H1 (cell line): Measurements from ENCODE around the gene BPIFB4. TPM values are rescaled to one million over a fixed set of nuclear protein-coding genes. Genes with fewer than 3 reads are reported as not detected.

ENCODE experiments used
- CTCF ChIA-PET: fragments of 300-600 bp; sonication (Branson Sonifier 250); formaldehyde crosslinking; loops from one replicate; lab custom pipeline; 2021; ENCODE audit not compliant: partially characterized antibody; lab: Charles Lee
- POLR2A ChIA-PET: fragments of 300-600 bp; sonication (Branson Sonifier 250); formaldehyde crosslinking; loops from one replicate; lab custom pipeline; 2021; ENCODE audit warnings: inconsistent platforms; ENCODE audit not compliant: partially characterized antibody; lab: Charles Lee
- DNase-seq, 2 experiments: peaks; one replicate each; pipeline versions ENCODE4 v3.0.0 to v3.0.0-alpha.2; 2010 to 2022; ENCODE audit warnings: low spot score in 2 of 2, low read depth in 1 of 2, mixed read lengths in 1 of 2
- FAIRE-seq: peaks from 2 replicates; lab custom pipeline; 2011; peaks lifted over from hg19 to GRCh38; lab: Jason Lieb, UNC
- H2AFZ ChIP-seq: 2 replicates; pipeline ENCODE4 v1.8.1; 2012; ENCODE audit warnings: low read length, inconsistent platforms
- H2AK5ac ChIP-seq: 2 replicates; pipeline ENCODE4 v1.6.1; 2013; ENCODE audit warnings: low read depth, low read length
- H2BK120ac ChIP-seq: replicated peaks from 2 replicates; pipeline ENCODE3; 2013; ENCODE audit warnings: low read depth, low read length, inconsistent platforms
- H2BK12ac ChIP-seq: 2 replicates; pipeline ENCODE4 v1.6.1; 2013; ENCODE audit warnings: low read depth, low read length
- H2BK15ac ChIP-seq: 2 replicates; pipeline ENCODE4 v1.6.1; 2013; ENCODE audit warnings: low read length
- H2BK20ac ChIP-seq: 2 replicates; pipeline ENCODE4 v1.6.1; 2013; ENCODE audit warnings: low read length
- H2BK5ac ChIP-seq: 2 replicates; pipeline ENCODE4 v1.6.1; 2013; ENCODE audit warnings: low read depth, low read length
- H3K14ac ChIP-seq: 2 replicates; pipeline ENCODE4 v1.6.1; 2013; ENCODE audit warnings: inconsistent platforms; ENCODE audit not compliant: insufficient read length
- H3K18ac ChIP-seq: 2 replicates; pipeline ENCODE4 v1.6.1; 2013; ENCODE audit warnings: low read length; ENCODE audit errors: extremely low read depth
- H3K23ac ChIP-seq: 2 replicates; pipeline ENCODE4 v1.6.1; 2013; ENCODE audit warnings: inconsistent platforms; ENCODE audit not compliant: insufficient read length
- H3K23me2 ChIP-seq: 2 replicates; pipeline ENCODE4 v1.6.1; 2013; ENCODE audit warnings: low read depth, low read length
- H3K27ac ChIP-seq: 2 replicates; pipeline ENCODE4 v1.6.1; 2011; ENCODE audit warnings: low read depth, low read length, inconsistent platforms
- H3K27me3 ChIP-seq, 4 experiments: replicated peaks in 1 of 4; 1 replicate in 1 of 4; 2 replicates in 3 of 4; pipeline versions ENCODE4 v1.6.1 to v1.8.1; 2011 to 2013; ENCODE audit warnings: low read length in 3 of 4, mild to moderate bottlenecking in 3 of 4, inconsistent platforms in 2 of 4, mixed read lengths in 2 of 4, moderate library complexity in 1 of 4; ENCODE audit not compliant: control insufficient read depth in 3 of 4, insufficient read depth in 3 of 4; ENCODE audit errors: extremely low read depth in 1 of 4
- H3K36me3 ChIP-seq, 4 experiments: 2 replicates each; pipeline versions ENCODE4 v1.6.1 to v1.8.1; 2011 to 2013; ENCODE audit warnings: mild to moderate bottlenecking in 4 of 4, low read length in 3 of 4, moderate library complexity in 2 of 4, control low read depth in 1 of 4, inconsistent platforms in 1 of 4; ENCODE audit not compliant: insufficient read depth in 4 of 4, control insufficient read depth in 2 of 4
- H3K4ac ChIP-seq: replicated peaks from 2 replicates; pipeline ENCODE3; 2013; ENCODE audit warnings: low read length, low read depth, mixed read lengths, inconsistent platforms; ENCODE audit not compliant: insufficient read length
- H3K4me1 ChIP-seq, 4 experiments: replicated peaks in 1 of 4; 1 replicate in 1 of 4; 2 replicates in 3 of 4; pipeline versions ENCODE4 v1.6.1 to v1.8.1; 2011 to 2013; ENCODE audit warnings: low read length in 3 of 4, inconsistent platforms in 2 of 4, mixed read lengths in 1 of 4; ENCODE audit not compliant: insufficient read depth in 4 of 4, control insufficient read depth in 3 of 4
- H3K4me2 ChIP-seq, 2 experiments: 2 replicates each; pipeline versions ENCODE4 v1.6.1 to v1.8.1; 2011 to 2013; ENCODE audit warnings: low read depth in 2 of 2, low read length in 2 of 2, control low read depth in 1 of 2, inconsistent platforms in 1 of 2, mild to moderate bottlenecking in 1 of 2; ENCODE audit not compliant: insufficient read depth in 1 of 2
- H3K4me3 ChIP-seq, 4 experiments: fragments of 200-600, 300-600 bp in 1 of 4; sonication (generic), shearing (Covaris generic), sonication (Bioruptor Twin) in 1 of 4; 2 replicates each; pipeline versions ENCODE4 v1.5.1 to v1.8.1; 2011 to 2016; ENCODE audit warnings: low read length in 4 of 4, low read depth in 3 of 4, control low read depth in 2 of 4, inconsistent platforms in 2 of 4, mild to moderate bottlenecking in 2 of 4, mixed read lengths in 1 of 4, moderate library complexity in 1 of 4; ENCODE audit not compliant: insufficient read depth in 2 of 4; ENCODE audit errors: extremely low read depth in 1 of 4
- H3K56ac ChIP-seq: replicated peaks from 2 replicates; pipeline ENCODE3; 2013; ENCODE audit warnings: low read depth, mild to moderate bottlenecking, mixed read lengths, low read length, inconsistent platforms; ENCODE audit not compliant: insufficient read length
- H3K79me1 ChIP-seq: 2 replicates; pipeline ENCODE4 v1.6.1; 2013; ENCODE audit warnings: low read depth, low read length, control low read depth
- H3K79me2 ChIP-seq, 2 experiments: 2 replicates each; pipeline versions ENCODE4 v1.6.1 to v1.8.1; 2012 to 2013; ENCODE audit warnings: low read length in 2 of 2, mild to moderate bottlenecking in 2 of 2, inconsistent platforms in 1 of 2; ENCODE audit not compliant: insufficient read depth in 2 of 2, control insufficient read depth in 1 of 2
- H3K9ac ChIP-seq, 4 experiments: replicated peaks in 1 of 4; 1 replicate in 1 of 4; 2 replicates in 3 of 4; pipeline versions ENCODE4 v1.6.1 to v1.8.1; 2011 to 2013; ENCODE audit warnings: low read depth in 3 of 4, low read length in 3 of 4, control low read depth in 2 of 4, mild to moderate bottlenecking in 2 of 4, moderate library complexity in 2 of 4, inconsistent platforms in 1 of 4; ENCODE audit errors: extremely low read depth in 1 of 4
- H3K9me3 ChIP-seq, 2 experiments: 2 replicates each; pipeline versions ENCODE4 v1.6.1 to v1.8.1; 2012 to 2013; ENCODE audit warnings: mild to moderate bottlenecking in 2 of 2, moderate library complexity in 2 of 2, control low read depth in 1 of 2, inconsistent platforms in 1 of 2, low read depth in 1 of 2, low read length in 1 of 2, mixed read lengths in 1 of 2; ENCODE audit not compliant: insufficient read depth in 2 of 2
- H4K20me1 ChIP-seq, 2 experiments: replicated peaks in 1 of 2; 2 replicates each; pipeline versions ENCODE3 to v1.8.1; 2011 to 2013; ENCODE audit warnings: inconsistent platforms in 2 of 2, low read length in 2 of 2, mild to moderate bottlenecking in 1 of 2; ENCODE audit not compliant: insufficient read depth in 2 of 2, control insufficient read depth in 1 of 2
- H4K5ac ChIP-seq: 2 replicates; pipeline ENCODE4 v1.6.1; 2013; ENCODE audit warnings: low read length, low read depth, mixed read lengths, inconsistent platforms; ENCODE audit not compliant: insufficient read length
- H4K8ac ChIP-seq: 2 replicates; pipeline ENCODE4 v1.8.0; 2013; ENCODE audit warnings: mild to moderate bottlenecking, moderate library complexity, low read length, inconsistent platforms; ENCODE audit not compliant: insufficient read depth; ENCODE audit errors: extremely low read depth
- H4K91ac ChIP-seq: replicated peaks from 2 replicates; pipeline ENCODE3; 2013; ENCODE audit warnings: low read length, mixed read lengths, inconsistent platforms; ENCODE audit not compliant: insufficient read length
- ATF3 ChIP-seq: IDR thresholded peaks from 2 replicates; pipeline ENCODE4 v1.6.1; 2011; ENCODE audit warnings: low read depth, mild to moderate bottlenecking, low read length; ENCODE audit not compliant: insufficient read depth
- BCL11A ChIP-seq, 2 experiments: IDR thresholded peaks; one replicate each; pipeline ENCODE4 v1.6.1; 2011; ENCODE audit warnings: low read depth in 2 of 2, low read length in 2 of 2, mild to moderate bottlenecking in 2 of 2
- CHD2 ChIP-seq: IDR thresholded peaks from 2 replicates; pipeline ENCODE4 v1.6.1; 2012; ENCODE audit warnings: low read length, improper control_type of control experiment
- MAX ChIP-seq: IDR thresholded peaks from 2 replicates; pipeline ENCODE4 v1.6.1; 2012; ENCODE audit warnings: inconsistent platforms
- RXRA ChIP-seq: IDR thresholded peaks from 2 replicates; pipeline ENCODE4 v1.6.1; 2011; ENCODE audit warnings: low read depth, mild to moderate bottlenecking, low read length, moderate library complexity; ENCODE audit not compliant: insufficient read depth
- SIN3A ChIP-seq, 2 experiments: IDR thresholded peaks in 1 of 2; conservative IDR thresholded peaks in 1 of 2; 2 replicates each; pipeline ENCODE4 v1.6.1; 2011 to 2012; ENCODE audit warnings: low read length in 2 of 2, improper control_type of control experiment in 1 of 2, low read depth in 1 of 2, mild to moderate bottlenecking in 1 of 2
- WGBS, 2 experiments: shearing (Covaris generic) in 1 of 2; methylation state at CpG; one replicate each; pipeline versions ENCODE4 v1.1.6 to v1.1.7; 2013 to 2015; ENCODE audit warnings: low lambda C conversion rate in 2 of 2, mixed read lengths in 2 of 2, inconsistent platforms in 1 of 2, low coverage in 1 of 2, missing lambda C conversion rate in 1 of 2; ENCODE audit not compliant: insufficient replicate concordance in 2 of 2, insufficient coverage in 1 of 2, insufficient read length in 1 of 2; ENCODE audit errors: extremely low coverage in 1 of 2, missing lambda C conversion rate in 1 of 2; 5-methylcytosine and 5-hydroxymethylcytosine counted together
- polyA plus RNA-seq, 7 experiments: library from polyadenylated mRNA; depleted of rRNA in 3 of 7; stranded (reverse) in 5 of 7; unstranded in 2 of 7; fragments of >200 nt in 5 of 7; fragments of 200-250 nt in 2 of 7; gene quantifications; 1 replicate in 5 of 7; 2 replicates in 1 of 7; 4 replicates in 1 of 7; pipeline versions ENCODE4 v1.2.1 to v1.2.3, GENCODE V29; 2011 to 2013; ENCODE audit warnings: missing spikeins in 2 of 7, mixed read lengths in 2 of 7
- total RNA-seq: library from RNA; stranded (reverse); fragmentation: NEBNext Ultra II Directional; extraction: Animal tissue kit (Norgen Biotek cat#: 25700); gene quantifications from 2 replicates; pipeline ENCODE4 v1.2.1, GENCODE V29; 2021

Gene BPIFB4
- total and polyA plus RNA-seq, 2 of the 8 experiments (the other 6 are each of a cell fraction or from before 2014, with no cell fraction given): not detected

GRCh38 chr20:33030569-33030968 lies 48.9 kb upstream of the BPIFB4 start:
- no peak overlapping the region for H4K8ac ChIP-seq
- no peak overlapping the region for H2BK120ac ChIP-seq
- no peaks in the 10 kb centered on the region for H3K36me3 ChIP-seq
- H3K79me2 ChIP-seq: no peaks in the 10 kb centered on the region
- H4K20me1 ChIP-seq: peaks cover 0 to 2% of the 10 kb centered on the region in 2 experiments
- H3K23me2 ChIP-seq: no peaks in the 10 kb centered on the region
- DNase-seq (no peak), FAIRE-seq (no peak)
- no peak overlapping the region for H2AK5ac ChIP-seq
- H3K14ac ChIP-seq: no peak overlapping the region
- no peaks in the 10 kb centered on the region for H3K27me3 ChIP-seq
- H3K4me2 ChIP-seq: no peak overlapping the region
- ChIA-PET CTCF (interaction anchor here (0.6 to 1.6 kb wide), 5 partner anchors 12 to 121 kb away, joined by 3 to 4 read pairs (median 3); no protein-coding TSS in a partner anchor), POLR2A (no interaction called here)
- WGBS, 2 experiments: 89% methylated on average over 6 of the region's 6 CpGs; no CpG with 5 or more reads in 1 of the 2 experiments
- H3K9ac ChIP-seq: no peak overlapping the region
- no peak overlapping the region for H2BK20ac ChIP-seq
- H3K4me3 ChIP-seq: no peak overlapping the region
- H3K18ac ChIP-seq: no peak overlapping the region
- no peak overlapping the region for H3K56ac ChIP-seq
- no peak overlapping the region for H4K91ac ChIP-seq
- no peak overlapping the region for H3K4ac ChIP-seq
- H3K23ac ChIP-seq: no peak overlapping the region
- H2BK12ac ChIP-seq: no peak overlapping the region
- H2BK5ac ChIP-seq: no peak overlapping the region
- no peak overlapping the region for H2AFZ ChIP-seq
- no peaks in the 10 kb centered on the region for H3K79me1 ChIP-seq
- no peaks in the 10 kb centered on the region for H3K9me3 ChIP-seq
- no peak overlapping the region for H4K5ac ChIP-seq
- no peaks in the 10 kb centered on the region for H3K4me1 ChIP-seq
- no peak overlapping the region for H3K27ac ChIP-seq
- H2BK15ac ChIP-seq: no peak overlapping the region
- TF ChIP-seq RXRA (no peak), SIN3A (conservative IDR thresholded peaks at IDR 0.05 in 1 of 2, IDR thresholded peaks at IDR 0.05 in 1 of 2; ENCODE audit: low read depth in 1 of 2, low read length in 2 of 2) (no peak), MAX (no peak), BCL11A (IDR thresholded peaks at IDR 0.05; ENCODE audit: low read depth in 2 of 2, low read length in 2 of 2) (no peak), ATF3 (no peak), CHD2 (no peak)
